ENCODE results near the gene ATOH8. TPM values are rescaled to one million over a fixed set of nuclear protein-coding genes. Genes with fewer than 3 reads are reported as not detected.

The ATOH8 gene
- total RNA-seq, 1 experiment from 2014 or later: 0.20 TPM

- H4K20me1 ChIP-seq (ENCODE audit: control insufficient read depth, insufficient read depth, insufficient read length): no peaks in the 10 kb centered on the region
- no peak overlapping the region for H3K27ac ChIP-seq (ENCODE audit: insufficient read length, low read depth, low read length)
- Mint-ChIP-seq H3K27me3 (ENCODE audit: low read depth) (peaks cover 89% of the 10 kb centered on the region), H3K36me3 (ENCODE audit: insufficient read depth in 1 of 3, low read depth in 3 of 3) (no peaks in the 10 kb centered on the region; a peak in 1 of 7 replicates), H3K4me1 (peaks cover 13 to 15% of the 10 kb centered on the region in 2 experiments), H3K27ac (no peak overlapping the region), H3K9me3 (no peaks in the 10 kb centered on the region), H3K4me3 (no peak overlapping the region)
- H3K9ac ChIP-seq (ENCODE audit: extremely low read depth, insufficient read length, low read length): no peak overlapping the region
- H3K4me2 ChIP-seq (ENCODE audit: insufficient read depth, insufficient read length, low read length): no peak overlapping the region
- no peaks in the 10 kb centered on the region for H3K9me3 ChIP-seq (ENCODE audit: control insufficient read depth, low read depth, low read length)
- no peaks in the 10 kb centered on the region for H3K79me1 ChIP-seq (ENCODE audit: insufficient read depth, low read depth, low read length, poor library complexity, severe bottlenecking)
- no peak overlapping the region for H2BK15ac ChIP-seq (ENCODE audit: low read depth, low read length)
- peaks cover 38% of the 10 kb centered on the region for H3K27me3 ChIP-seq (ENCODE audit: insufficient read depth, low read length)
- peak; percentile 84 for TF ChIP-seq CTCF (conservative IDR thresholded peaks at IDR 0.05)
- no peak overlapping the region for H2AFZ ChIP-seq (ENCODE audit: low read length)
- no peak overlapping the region for H2BK120ac ChIP-seq (ENCODE audit: low read depth, low read length, poor library complexity, severe bottlenecking)
- H2AK5ac ChIP-seq (ENCODE audit: insufficient read length, low read length): no peak overlapping the region
- H3K4ac ChIP-seq (ENCODE audit: low read depth, low read length): no peak overlapping the region
- H3T11ph ChIP-seq (ENCODE audit: low read length): no peak overlapping the region
- H3K23ac ChIP-seq (ENCODE audit: insufficient read length, low read depth, low read length): no peak overlapping the region
- WGBS (ENCODE audit: extremely low coverage, insufficient read length, low lambda C conversion rate): no CpG with 5 or more reads among the region's 15 CpGs
- no peak overlapping the region for H4K8ac ChIP-seq (replicated peaks; ENCODE audit: insufficient read length, low read depth, low read length)
- no peaks in the 10 kb centered on the region for H3K4me1 ChIP-seq (ENCODE audit: insufficient read depth, low read length)
- no peaks in the 10 kb centered on the region for H3K79me2 ChIP-seq (ENCODE audit: insufficient read depth, low read length)
- peaks cover 21% of the 10 kb centered on the region for H3K23me2 ChIP-seq (ENCODE audit: insufficient read length, low read depth, low read length, poor library complexity, severe bottlenecking)
- H2BK12ac ChIP-seq (ENCODE audit: insufficient read length, low read depth, low read length): no peak overlapping the region
- H3K14ac ChIP-seq (ENCODE audit: insufficient read depth, low read length): no peak overlapping the region
- H2BK5ac ChIP-seq (ENCODE audit: insufficient read length, low read length): no peak overlapping the region
- DNase-seq: peak; percentile 76
- H2BK20ac ChIP-seq (ENCODE audit: low read depth, low read length, poor library complexity, severe bottlenecking): no peak overlapping the region
- H3K18ac ChIP-seq (ENCODE audit: insufficient read length, low read depth, low read length): no peak overlapping the region
- H3K56ac ChIP-seq (ENCODE audit: insufficient read length, low read depth, low read length): no peak overlapping the region
- no peak overlapping the region for H4K5ac ChIP-seq (ENCODE audit: insufficient read length, low read depth, low read length)
- H4K91ac ChIP-seq (ENCODE audit: insufficient read length, low read depth, low read length): no peak overlapping the region
These were observed 2.9 kb upstream of the ATOH8 start for GRCh38 chr2:85750587-85751575.
